Kidney (tissue), 14 donors: ENCODE data around the gene LGR5. TPM values are rescaled to one million over a fixed set of nuclear protein-coding genes. Genes with fewer than 3 reads are reported as not detected.

Experiments used
- DNase-seq, 5 donors: peaks; one replicate each; pipeline ENCODE4 v3.0.0-alpha.2; 2013 to 2020
- FAIRE-seq: peaks from 2 replicates; lab custom pipeline; 2012; peaks lifted over from hg19 to GRCh38; lab: Jason Lieb, UNC
- H3K27ac ChIP-seq, 2 donors: one replicate each; pipeline ENCODE4 v1.7.0; 2013; ENCODE audit warnings: low read depth in 2 of 2, low read length in 2 of 2, inconsistent platforms in 1 of 2
- H3K27me3 ChIP-seq: one replicate; pipeline ENCODE4 v1.7.1; 2013; ENCODE audit warnings: low read length, inconsistent platforms; ENCODE audit not compliant: control insufficient read depth, insufficient read depth
- H3K36me3 ChIP-seq, 3 donors: one replicate each; pipeline versions ENCODE4 v1.7.0 to v1.7.1; 2013; ENCODE audit warnings: low read length in 3 of 3, control low read depth in 1 of 3, inconsistent platforms in 1 of 3; ENCODE audit not compliant: insufficient read depth in 3 of 3, control insufficient read depth in 2 of 3
- H3K4me1 ChIP-seq, 3 donors: one replicate each; pipeline versions ENCODE4 v1.7.0 to v1.7.1; 2013; ENCODE audit warnings: low read length in 3 of 3, inconsistent platforms in 1 of 3, low read depth in 1 of 3; ENCODE audit not compliant: control insufficient read depth in 2 of 3, insufficient read depth in 2 of 3
- H3K4me3 ChIP-seq, 3 donors: one replicate each; pipeline versions ENCODE4 v1.7.0 to v1.8.1; 2013; ENCODE audit warnings: low read length in 3 of 3, control low read depth in 1 of 3, inconsistent platforms in 1 of 3
- H3K9ac ChIP-seq, 3 donors: one replicate each; pipeline versions ENCODE4 v1.7.0 to v1.7.1; 2013; ENCODE audit warnings: low read length in 3 of 3, control low read depth in 1 of 3, inconsistent platforms in 1 of 3
- H3K9me3 ChIP-seq, 3 donors: one replicate each; pipeline versions ENCODE4 v1.7.0 to v1.7.1; 2013; ENCODE audit warnings: low read length in 3 of 3, control low read depth in 1 of 3, inconsistent platforms in 1 of 3; ENCODE audit not compliant: control insufficient read depth in 2 of 3, insufficient read depth in 1 of 3
- intact Hi-C: fragments of 100-400 bp; cut with DNase I; formaldehyde crosslinking; loops from one replicate; pipeline ENCODE4 v1.11.1; 2022
- polyA plus RNA-seq: library from polyadenylated mRNA; stranded (reverse); fragments of 350-450 nt; fragmentation: Illumina TruSeq; extraction: RNeasy Lipid Tissue Mini Kit (QIAGEN cat#74804); gene quantifications from one replicate; pipeline ENCODE4 v1.2.3, GENCODE V29; 2014; ENCODE audit warnings: low read depth, low replicate concordance; ENCODE audit not compliant: insufficient read depth
- total RNA-seq: library from RNA; stranded (reverse); fragmentation: NEBNext Ultra II Directional; extraction: Animal tissue kit (Norgen Biotek cat#: 25700); gene quantifications from one replicate; pipeline ENCODE4 v1.2.1, GENCODE V29; 2021
- TF ChIP-seq, protein P1 (sequence below): IDR thresholded peaks from 3 replicates; pipeline ENCODE4 v1.5.1; 2012; ENCODE audit warnings: mild to moderate bottlenecking, moderate library complexity, borderline replicate concordance; ENCODE audit not compliant: insufficient read depth; ENCODE audit errors: extremely low read depth
- donor health status: control.
- donor health status: control.
- donor health status: control.
- donor health status: control.
- donor health status: control.
- donor health status: DM: yes; HTN: yes; CAD: no.
- donor health status: Normal renal cell carcinoma (clear cell type).

The LGR5 gene
- total and polyA plus RNA-seq, 2 donors from 2014 or later = 0.19 TPM; not detected in 1

DNA sequence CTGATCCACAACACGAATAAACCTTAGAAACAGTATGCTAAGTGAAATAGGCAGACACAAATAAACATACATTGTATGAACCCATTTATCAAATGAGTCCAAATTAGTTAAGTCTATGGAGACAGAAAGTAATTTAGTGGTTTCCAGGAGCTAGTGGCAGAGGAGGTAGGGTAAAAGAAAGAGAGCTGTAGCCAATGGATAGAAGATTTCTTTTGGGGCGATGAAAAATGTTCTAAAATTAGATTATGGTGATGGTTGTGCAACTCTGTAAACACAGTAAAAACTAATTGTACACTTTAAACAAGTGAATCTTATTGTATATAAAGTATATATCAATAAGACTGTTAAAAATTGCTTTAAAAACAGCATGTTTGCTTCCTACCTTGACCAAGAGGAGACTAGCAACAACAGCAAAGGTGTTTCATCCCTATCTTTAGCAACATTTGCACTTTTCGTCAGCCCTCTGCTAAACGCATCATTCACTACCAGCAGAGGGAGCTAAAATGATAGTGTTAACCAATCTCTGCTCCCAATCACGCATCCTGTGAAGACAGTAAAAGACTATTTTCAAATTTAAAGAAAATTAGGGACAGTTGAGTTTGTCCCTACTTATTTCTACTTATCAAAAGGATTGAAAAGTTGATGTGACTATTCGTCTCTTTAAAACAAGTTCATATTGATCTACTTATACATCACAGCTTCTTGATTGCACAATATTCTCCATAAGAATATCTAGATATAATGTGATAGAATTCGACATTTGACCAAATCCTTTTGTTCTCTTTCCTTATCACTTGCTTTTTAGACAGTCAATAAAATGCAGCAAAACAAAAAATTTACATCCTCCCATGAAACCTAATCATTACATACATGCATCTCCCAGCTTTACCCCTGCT is 24.0 kb upstream of the LGR5 start:
- Histone ChIP-seq H3K9me3 (no peaks in the 10 kb centered on the region), H3K27ac (no peak overlapping the region), H3K4me3 (no peak overlapping the region), H3K27me3 (no peaks in the 10 kb centered on the region), H3K9ac (no peak overlapping the region), H3K4me1 (no peaks in the 10 kb centered on the region), H3K36me3 (no peaks in the 10 kb centered on the region)
- TF ChIP-seq, protein P1, sequence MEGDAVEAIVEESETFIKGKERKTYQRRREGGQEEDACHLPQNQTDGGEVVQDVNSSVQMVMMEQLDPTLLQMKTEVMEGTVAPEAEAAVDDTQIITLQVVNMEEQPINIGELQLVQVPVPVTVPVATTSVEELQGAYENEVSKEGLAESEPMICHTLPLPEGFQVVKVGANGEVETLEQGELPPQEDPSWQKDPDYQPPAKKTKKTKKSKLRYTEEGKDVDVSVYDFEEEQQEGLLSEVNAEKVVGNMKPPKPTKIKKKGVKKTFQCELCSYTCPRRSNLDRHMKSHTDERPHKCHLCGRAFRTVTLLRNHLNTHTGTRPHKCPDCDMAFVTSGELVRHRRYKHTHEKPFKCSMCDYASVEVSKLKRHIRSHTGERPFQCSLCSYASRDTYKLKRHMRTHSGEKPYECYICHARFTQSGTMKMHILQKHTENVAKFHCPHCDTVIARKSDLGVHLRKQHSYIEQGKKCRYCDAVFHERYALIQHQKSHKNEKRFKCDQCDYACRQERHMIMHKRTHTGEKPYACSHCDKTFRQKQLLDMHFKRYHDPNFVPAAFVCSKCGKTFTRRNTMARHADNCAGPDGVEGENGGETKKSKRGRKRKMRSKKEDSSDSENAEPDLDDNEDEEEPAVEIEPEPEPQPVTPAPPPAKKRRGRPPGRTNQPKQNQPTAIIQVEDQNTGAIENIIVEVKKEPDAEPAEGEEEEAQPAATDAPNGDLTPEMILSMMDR = peak; percentile 55
- FAIRE-seq (no peak), DNase-seq (peak in 2 of 5 donors; percentile 64 to 79)
- intact Hi-C loops = no loop called here

DNA sequence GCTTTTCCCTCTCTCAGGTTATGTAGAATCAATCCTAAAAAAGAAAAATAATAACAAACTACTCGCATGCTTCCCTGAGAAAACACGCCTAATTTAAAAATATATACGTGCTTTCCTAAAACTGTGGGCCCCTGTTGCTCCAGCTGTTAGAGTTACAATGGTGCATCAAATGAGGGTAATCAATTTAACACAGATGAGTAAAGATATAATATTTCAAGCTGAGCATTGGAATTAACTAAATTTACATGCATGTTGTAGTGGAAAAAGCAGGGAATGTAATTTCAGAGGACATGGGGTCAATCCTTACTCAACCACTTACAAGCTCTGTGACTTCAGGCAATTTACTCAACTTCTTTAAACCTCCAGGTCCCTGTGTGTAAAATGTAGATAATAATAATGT is 22.4 kb upstream of the LGR5 start:
- Histone ChIP-seq H3K4me3 (no peak overlapping the region), H3K9ac (no peak overlapping the region), H3K27me3 (no peaks in the 10 kb centered on the region), H3K27ac (no peak overlapping the region), H3K36me3 (no peaks in the 10 kb centered on the region), H3K4me1 (no peaks in the 10 kb centered on the region), H3K9me3 (no peaks in the 10 kb centered on the region)
- TF ChIP-seq, protein P1 = no peak
- intact Hi-C loops = no loop called here
- no peak for DNase-seq
- no peak for FAIRE-seq

DNA sequence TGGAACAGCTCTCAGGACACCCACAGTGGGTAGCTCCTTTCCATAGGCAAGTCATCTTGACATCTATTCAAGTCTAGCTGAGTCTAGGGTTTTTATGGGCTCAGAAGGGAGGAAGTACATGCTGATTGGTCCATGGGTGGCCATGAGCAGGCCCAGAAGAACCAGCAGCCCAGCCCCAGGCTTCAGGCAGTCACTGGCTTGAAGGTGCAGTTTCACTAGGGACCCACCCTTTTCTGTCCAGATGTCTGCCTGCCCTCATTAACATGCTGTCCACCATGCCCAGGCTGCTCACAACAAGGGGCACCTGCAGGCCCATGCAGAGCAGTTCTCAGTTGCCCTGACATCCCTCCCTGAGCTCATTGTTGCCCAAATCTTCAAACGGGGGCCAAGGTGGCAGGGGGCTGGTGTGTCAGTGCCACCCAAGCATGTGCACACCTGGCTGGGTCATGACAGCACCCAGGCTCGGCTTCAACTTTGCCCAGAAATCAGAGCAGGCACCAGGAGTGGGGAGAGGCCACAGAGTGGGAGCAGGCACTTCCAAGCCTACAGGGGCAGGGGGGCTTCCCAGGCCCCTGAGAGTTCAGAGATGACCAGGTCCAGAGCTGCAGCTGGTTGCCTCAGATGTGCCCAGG is 18.7 kb upstream of the LGR5 start:
- DNase-seq (peak in 1 of 5 donors; percentile 38), FAIRE-seq (no peak)
- Histone ChIP-seq H3K9ac (no peak overlapping the region), H3K9me3 (no peaks in the 10 kb centered on the region), H3K4me3 (no peak overlapping the region), H3K27ac (no peak overlapping the region), H3K27me3 (no peaks in the 10 kb centered on the region), H3K36me3 (no peaks in the 10 kb centered on the region), H3K4me1 (no peaks in the 10 kb centered on the region)
- TF ChIP-seq, protein P1 = no peak
- intact Hi-C loops = loop anchor here (10.0 kb wide), 1 partner anchor 324 kb away; no protein-coding TSS in a partner anchor
